Cardiac fibroblast (primary cell): ENCODE results near the gene VAC14.
"Not testable (repeated sequence)": the region's sequence is repeated elsewhere in the genome, so short reads cannot be mapped to it uniquely, and the experiment has no call there.

Experiments
- DNase-seq, 2 donors: peaks; one replicate each; pipeline versions ENCODE4 v3.0.0 to v3.0.0-alpha.2; 2010; ENCODE audit warnings: low read depth in 2 of 2
- H3K4me3 ChIP-seq, 2 donors: replicated peaks in 1 of 2; 1 replicate in 1 of 2; 2 replicates in 1 of 2; pipeline ENCODE4 v1.5.1; 2011; ENCODE audit warnings: low read depth in 2 of 2, low read length in 2 of 2, mild to moderate bottlenecking in 2 of 2, moderate library complexity in 1 of 2
- TF ChIP-seq, protein P1 (sequence below): IDR thresholded peaks from one replicate; pipeline ENCODE4 v1.5.1; 2011; ENCODE audit warnings: low read depth, mild to moderate bottlenecking, low read length, inconsistent platforms

The VAC14 gene

DNA sequence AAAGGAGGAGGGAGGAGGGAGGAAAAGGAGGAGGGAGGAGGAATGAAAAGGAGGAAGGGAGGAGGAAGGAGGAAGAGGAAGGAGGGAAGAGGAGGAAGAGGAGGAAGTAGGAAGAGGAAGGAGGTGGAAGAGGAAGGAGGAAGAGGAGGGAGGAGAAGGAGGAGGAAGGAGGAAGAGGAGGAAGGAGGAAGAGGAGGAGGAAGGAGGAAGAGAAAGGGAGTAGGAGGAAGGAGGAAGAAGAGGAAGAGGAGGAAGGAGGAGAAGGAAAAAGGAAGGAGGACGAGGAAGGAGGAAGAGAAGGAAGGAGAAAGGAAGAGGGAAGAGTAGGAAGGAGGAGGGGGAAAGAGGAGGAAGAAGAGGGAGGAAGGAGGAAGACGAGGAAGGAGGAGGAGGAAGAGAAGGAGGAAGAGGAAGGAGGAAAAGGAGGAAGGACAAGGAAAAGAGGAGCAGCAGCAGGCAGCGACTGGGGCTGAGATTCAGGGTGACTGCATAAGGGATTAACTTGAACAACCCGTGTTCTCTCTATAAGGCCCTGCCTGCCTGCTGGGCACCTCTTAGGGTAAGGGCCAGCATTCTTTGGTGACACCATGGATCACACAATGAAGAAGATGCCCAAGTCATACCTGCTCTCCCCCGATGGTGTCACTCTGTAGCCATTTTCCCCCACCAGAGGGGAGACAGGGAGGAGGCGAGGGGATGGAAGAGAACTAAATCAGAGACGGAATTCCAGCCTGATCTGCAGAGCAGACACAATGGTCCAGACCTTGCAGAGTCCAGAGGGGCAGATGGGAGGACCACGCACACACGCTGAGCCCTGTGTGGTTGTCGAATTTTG is 156.0 kb downstream of the VAC14 start:
- H3K4me3 ChIP-seq = no peak overlapping the region
- TF ChIP-seq, protein P1, sequence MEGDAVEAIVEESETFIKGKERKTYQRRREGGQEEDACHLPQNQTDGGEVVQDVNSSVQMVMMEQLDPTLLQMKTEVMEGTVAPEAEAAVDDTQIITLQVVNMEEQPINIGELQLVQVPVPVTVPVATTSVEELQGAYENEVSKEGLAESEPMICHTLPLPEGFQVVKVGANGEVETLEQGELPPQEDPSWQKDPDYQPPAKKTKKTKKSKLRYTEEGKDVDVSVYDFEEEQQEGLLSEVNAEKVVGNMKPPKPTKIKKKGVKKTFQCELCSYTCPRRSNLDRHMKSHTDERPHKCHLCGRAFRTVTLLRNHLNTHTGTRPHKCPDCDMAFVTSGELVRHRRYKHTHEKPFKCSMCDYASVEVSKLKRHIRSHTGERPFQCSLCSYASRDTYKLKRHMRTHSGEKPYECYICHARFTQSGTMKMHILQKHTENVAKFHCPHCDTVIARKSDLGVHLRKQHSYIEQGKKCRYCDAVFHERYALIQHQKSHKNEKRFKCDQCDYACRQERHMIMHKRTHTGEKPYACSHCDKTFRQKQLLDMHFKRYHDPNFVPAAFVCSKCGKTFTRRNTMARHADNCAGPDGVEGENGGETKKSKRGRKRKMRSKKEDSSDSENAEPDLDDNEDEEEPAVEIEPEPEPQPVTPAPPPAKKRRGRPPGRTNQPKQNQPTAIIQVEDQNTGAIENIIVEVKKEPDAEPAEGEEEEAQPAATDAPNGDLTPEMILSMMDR = no peak

DNA sequence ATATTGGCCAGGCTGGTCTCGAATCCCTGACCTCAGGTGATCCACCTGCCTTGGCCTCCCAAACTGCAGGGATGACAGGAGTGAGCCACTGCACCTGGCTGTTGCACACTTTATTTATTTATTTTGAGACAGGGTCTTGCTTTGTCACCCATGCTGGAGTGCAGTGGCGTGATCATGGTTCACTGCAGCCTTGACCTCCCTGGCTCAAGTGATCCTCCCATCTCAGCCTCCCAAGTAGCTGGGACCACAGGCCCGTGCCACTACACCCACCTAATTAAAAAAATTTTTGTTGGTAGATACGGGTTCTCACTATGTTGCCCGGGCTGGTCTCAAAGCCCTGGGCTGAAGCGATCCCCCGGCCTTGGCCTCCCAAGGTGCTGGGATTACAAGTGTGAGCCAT is 157.7 kb downstream of the VAC14 start:
- DNase-seq, H3K4me3 ChIP-seq: not testable (repeated sequence)

More for the DNA sequence above, 156.0 kb downstream of the VAC14 start:
- DNase-seq = no peak

DNA sequence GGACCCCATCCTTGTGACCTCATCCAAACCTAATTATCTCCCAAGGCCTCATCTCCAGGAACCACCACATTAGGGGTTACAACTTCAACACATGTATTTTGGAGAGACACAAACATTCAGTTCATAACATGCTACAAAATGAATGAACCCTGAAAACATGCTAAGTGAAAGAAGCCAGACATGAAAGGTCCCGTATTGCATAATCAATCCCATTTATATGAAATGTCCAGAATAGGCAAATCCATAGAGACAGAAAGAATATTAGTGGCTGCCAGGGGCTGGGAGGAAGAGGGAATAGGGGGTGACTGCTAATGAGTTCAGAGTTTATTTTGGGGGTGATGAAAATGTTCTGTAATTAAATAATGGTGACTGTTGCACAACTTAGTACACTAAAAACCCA is 158.3 kb downstream of the VAC14 start:
- TF ChIP-seq, protein P1 = no peak
- DNase-seq = no peak
- no peak overlapping the region for H3K4me3 ChIP-seq

DNA sequence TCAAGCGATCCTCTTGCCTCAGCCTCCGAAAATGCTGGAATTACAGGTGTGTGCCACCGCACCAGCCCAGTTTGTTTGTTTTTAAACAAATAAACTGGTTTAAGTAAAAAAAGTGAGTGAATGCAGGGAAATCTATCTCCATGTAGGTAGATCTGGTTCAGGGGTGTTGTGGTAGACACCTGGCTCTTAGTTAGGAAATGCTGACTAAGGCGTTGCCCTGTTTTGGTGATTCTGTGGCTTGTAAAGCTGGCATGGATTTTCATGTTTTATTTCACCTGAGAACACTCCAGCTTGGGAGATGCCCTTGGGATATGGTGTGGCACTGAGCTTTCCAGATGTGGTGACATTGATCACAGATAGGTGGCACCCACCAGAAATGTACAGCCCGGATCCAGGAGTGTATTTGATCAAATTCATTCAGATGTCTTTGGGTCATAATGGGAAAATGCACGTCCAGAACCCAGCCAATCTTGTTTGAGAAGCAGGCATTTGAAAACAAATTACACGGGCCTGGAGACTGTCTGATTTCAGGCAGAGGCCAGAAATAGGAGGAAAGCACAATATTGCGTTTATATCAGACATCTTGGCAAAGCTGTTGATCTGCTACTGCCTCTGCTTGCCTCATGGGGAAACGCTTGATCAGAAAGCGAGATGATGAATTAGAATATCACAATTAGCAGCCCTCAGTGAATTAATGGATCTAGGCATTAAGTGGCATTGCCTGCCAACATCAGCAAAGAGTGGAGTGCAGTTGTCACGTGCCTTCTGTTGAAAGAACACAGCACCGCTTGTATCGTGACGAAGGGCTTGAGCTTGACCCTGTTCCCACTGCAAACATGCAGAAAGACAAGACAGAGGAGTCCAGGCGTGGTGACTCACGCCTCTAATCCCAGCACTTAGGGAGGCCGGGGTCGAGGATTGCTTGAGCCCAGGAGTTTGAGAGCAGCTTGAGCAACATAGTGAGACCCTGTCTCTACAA is 161.9 kb downstream of the VAC14 start:
- TF ChIP-seq, protein P1 = no peak
- peak; percentile 84 to 88 for DNase-seq
- no peak overlapping the region for H3K4me3 ChIP-seq
